Spleen (tissue), 11 donors: ENCODE measurements around the gene LGALSL. TPM values are rescaled to one million over a fixed set of nuclear protein-coding genes. Genes with fewer than 3 reads are reported as not detected.
A peak's percentile ranks its signal among the peaks of the same experiment; 100 is the strongest.

ENCODE experiments used
- DNase-seq: peaks from one replicate; pipeline ENCODE4 v3.0.0-alpha.2; 2020
- H3K27ac ChIP-seq, 8 donors: fragments of 200-600 bp; sonication (generic) in 7 of 8; 1 replicate in 4 of 8; 2 replicates in 4 of 8; pipeline versions ENCODE4 v1.5.0 to v1.8.0; 2016 to 2021; ENCODE audit warnings: inconsistent platforms in 4 of 8, mild to moderate bottlenecking in 4 of 8, moderate library complexity in 1 of 8
- H3K27me3 ChIP-seq, 7 donors: fragments of 200-600 bp; sonication (generic) in 6 of 7; replicated peaks in 1 of 7; 1 replicate in 4 of 7; 2 replicates in 3 of 7; pipeline versions ENCODE4 v1.5.0 to v1.8.0; 2016 to 2021; ENCODE audit warnings: inconsistent platforms in 3 of 7, mild to moderate bottlenecking in 1 of 7
- H3K36me3 ChIP-seq, 6 donors: fragments of 200-600 bp; sonication (generic) in 5 of 6; 1 replicate in 4 of 6; 2 replicates in 2 of 6; pipeline versions ENCODE4 v1.5.0 to v1.8.0; 2016 to 2021; ENCODE audit warnings: inconsistent platforms in 2 of 6
- H3K4me1 ChIP-seq, 6 donors: fragments of 200-600 bp; sonication (generic) in 5 of 6; 1 replicate in 3 of 6; 2 replicates in 3 of 6; pipeline versions ENCODE4 v1.5.0 to v1.8.0; 2016 to 2021; ENCODE audit warnings: inconsistent platforms in 3 of 6
- H3K4me3 ChIP-seq, 8 donors: fragments of 200-600 bp; sonication (generic) in 7 of 8; 1 replicate in 4 of 8; 2 replicates in 4 of 8; pipeline versions ENCODE4 v1.5.0 to v1.8.0; 2016 to 2021; ENCODE audit warnings: inconsistent platforms in 4 of 8, mild to moderate bottlenecking in 4 of 8, moderate library complexity in 2 of 8
- H3K9me3 ChIP-seq, 8 donors: fragments of 200-600 bp; sonication (generic) in 7 of 8; 1 replicate in 4 of 8; 2 replicates in 4 of 8; pipeline versions ENCODE4 v1.5.0 to v1.8.0; 2016 to 2021; ENCODE audit warnings: inconsistent platforms in 4 of 8
- CTCF ChIP-seq, 11 experiments: fragments of 200-600 bp in 7 of 11; fragments of 450-650 bp in 4 of 11; sonication (generic) in 4 of 11; IDR thresholded peaks in 8 of 11; conservative IDR thresholded peaks in 3 of 11; 1 replicate in 7 of 11; 2 replicates in 4 of 11; pipeline versions ENCODE4 v1.4.0 to v1.8.0; 2016 to 2021; ENCODE audit warnings: antibody characterized with exemption in 11 of 11, inconsistent platforms in 4 of 11, mild to moderate bottlenecking in 1 of 11
- POLR2A ChIP-seq, 3 donors: fragments of 450-650 bp; IDR thresholded peaks; one replicate each; pipeline ENCODE4 v1.5.1; 2017; ENCODE audit warnings: antibody characterized with exemption in 3 of 3, mild to moderate bottlenecking in 1 of 3
- POLR2AphosphoS5 ChIP-seq, 3 donors: sonication (generic); formaldehyde crosslinking; IDR thresholded peaks; one replicate each; pipeline ENCODE4 v1.5.1; 2017; ENCODE audit warnings: antibody characterized with exemption in 3 of 3
- WGBS, 5 donors: extraction: QIAGEN DNeasy Blood & Tissue Kit in 3 of 5; methylation state at CpG; one replicate each; pipeline versions ENCODE4 v1.1.5 to v1.1.7; 2013 to 2018; 5-methylcytosine and 5-hydroxymethylcytosine counted together
- intact Hi-C: fragments of 100-400 bp; cut with DNase I; formaldehyde crosslinking; loops from one replicate; pipeline ENCODE4 v1.15.0; 2023; ENCODE audit warnings: low total_unique reads
- polyA plus RNA-seq, 3 donors: library from polyadenylated mRNA; stranded (reverse); fragments of 200-250 nt; gene quantifications; one replicate each; pipeline ENCODE4 v1.2.1, GENCODE V29; 2013
- total RNA-seq, 7 donors: library from RNA; depleted of rRNA in 3 of 7; stranded (reverse); fragments of >200 nt in 3 of 7; fragmentation: NEBNext Ultra II Directional in 4 of 7; extraction: Animal tissue kit (Norgen Biotek cat#: 25700) in 4 of 7; gene quantifications; one replicate each; pipeline versions ENCODE4 v1.1.0 to v1.2.1, GENCODE V29; 2016 to 2021
- donor health status: healthy with polysubstance abuse.
- donor health status: DM: no; HTN: no; CAD: no; lungs with moderate emphysema.
- donor health status: DM: no; HTN: no; CAD: no.
- donor health status: Bipolar disorder and iron deficiency.
- donor health status: healthy.
- donor health status: DM: no; HTN: no; CAD: no.
- donor health status: DM: yes; HTN: yes; CAD: no.

LGALSL gene
- total and polyA plus RNA-seq, 10 donors = 2.4 to 16.6 (median 12.7) TPM

GRCh38 chr2:64462940-64463700 is 9.2 kb downstream of the LGALSL start:
- intact Hi-C loops = no loop called here
- no peak for DNase-seq
- Histone ChIP-seq H3K4me3 (no peak overlapping the region), H3K9me3 (no peaks in the 10 kb centered on the region), H3K27me3 (no peaks in the 10 kb centered on the region), H3K4me1 (peaks cover 0 to 13% (median 3%) of the 10 kb centered on the region in 6 donors), H3K27ac (no peak overlapping the region), H3K36me3 (peaks cover 0 to 25% (median 0%) of the 10 kb centered on the region in 6 donors)
- 64 to 86% (median 74%) methylated on average over 5 of the region's 5 CpGs for WGBS, 5 donors
- no peak for TF ChIP-seq POLR2A (IDR thresholded peaks at IDR 0.05)

- Histone ChIP-seq H3K4me1 (peaks cover 0 to 15% (median 4%) of the 10 kb centered on the region in 6 donors), H3K36me3 (peaks cover 0 to 18% (median 0%) of the 10 kb centered on the region in 6 donors), H3K9me3 (no peaks in the 10 kb centered on the region), H3K4me3 (no peak overlapping the region), H3K27me3 (no peaks in the 10 kb centered on the region), H3K27ac (no peak overlapping the region)
- TF ChIP-seq CTCF (IDR thresholded peaks at IDR 0.05 in 8 of 11, conservative IDR thresholded peaks at IDR 0.05 in 3 of 11) (no peak), POLR2A (IDR thresholded peaks at IDR 0.05) (no peak), POLR2AphosphoS5 (IDR thresholded peaks at IDR 0.05) (no peak)
- intact Hi-C loops = no loop called here
- 92 to 100% (median 97%) methylated on average over 1 of the region's 1 CpG for WGBS, 5 donors
- no peak for DNase-seq
Measured at GRCh38 chr2:64463781-64464180, 9.8 kb downstream of the LGALSL start.

GRCh38 chr2:64466478-64467085 is 12.6 kb downstream of the LGALSL start:
- H3K4me3 ChIP-seq = no peak overlapping the region
- no peaks in the 10 kb centered on the region for H3K9me3 ChIP-seq
- no peak for DNase-seq
- TF ChIP-seq CTCF (IDR thresholded peaks at IDR 0.05 in 8 of 11, conservative IDR thresholded peaks at IDR 0.05 in 3 of 11) (no peak), POLR2AphosphoS5 (IDR thresholded peaks at IDR 0.05) (no peak), POLR2A (IDR thresholded peaks at IDR 0.05) (no peak)
- peak overlapping the region in 1 of 8 donors; percentile 21 for H3K27ac ChIP-seq
- H3K27me3 ChIP-seq = no peaks in the 10 kb centered on the region
- intact Hi-C loops = no loop called here
- WGBS, 5 donors = 57 to 85% (median 75%) methylated on average over 6 of the region's 6 CpGs
- H3K4me1 ChIP-seq = peaks cover 0 to 15% (median 4%) of the 10 kb centered on the region in 6 donors
- H3K36me3 ChIP-seq = no peaks in the 10 kb centered on the region

GRCh38 chr2:64467096-64467843 is 13.3 kb downstream of the LGALSL start:
- peak overlapping the region in 1 of 8 donors; percentile 21 for H3K27ac ChIP-seq
- WGBS, 5 donors = 46 to 68% (median 56%) methylated on average over 8 of the region's 8 CpGs
- DNase-seq = peak; percentile 77

More at GRCh38 chr2:64467096-64467843, 13.3 kb downstream of the LGALSL start:
- Histone ChIP-seq H3K4me1 (peaks cover 0 to 15% (median 4%) of the 10 kb centered on the region in 6 donors), H3K36me3 (no peaks in the 10 kb centered on the region), H3K9me3 (no peaks in the 10 kb centered on the region), H3K4me3 (no peak overlapping the region), H3K27me3 (no peaks in the 10 kb centered on the region)
- TF ChIP-seq POLR2AphosphoS5 (IDR thresholded peaks at IDR 0.05) = no peak
- no peak for TF ChIP-seq CTCF (IDR thresholded peaks at IDR 0.05 in 8 of 11, conservative IDR thresholded peaks at IDR 0.05 in 3 of 11)
- TF ChIP-seq POLR2A (IDR thresholded peaks at IDR 0.05) = no peak
- intact Hi-C loops = no loop called here
